ENCODE data around the gene DYSF.

The DYSF gene

DNA sequence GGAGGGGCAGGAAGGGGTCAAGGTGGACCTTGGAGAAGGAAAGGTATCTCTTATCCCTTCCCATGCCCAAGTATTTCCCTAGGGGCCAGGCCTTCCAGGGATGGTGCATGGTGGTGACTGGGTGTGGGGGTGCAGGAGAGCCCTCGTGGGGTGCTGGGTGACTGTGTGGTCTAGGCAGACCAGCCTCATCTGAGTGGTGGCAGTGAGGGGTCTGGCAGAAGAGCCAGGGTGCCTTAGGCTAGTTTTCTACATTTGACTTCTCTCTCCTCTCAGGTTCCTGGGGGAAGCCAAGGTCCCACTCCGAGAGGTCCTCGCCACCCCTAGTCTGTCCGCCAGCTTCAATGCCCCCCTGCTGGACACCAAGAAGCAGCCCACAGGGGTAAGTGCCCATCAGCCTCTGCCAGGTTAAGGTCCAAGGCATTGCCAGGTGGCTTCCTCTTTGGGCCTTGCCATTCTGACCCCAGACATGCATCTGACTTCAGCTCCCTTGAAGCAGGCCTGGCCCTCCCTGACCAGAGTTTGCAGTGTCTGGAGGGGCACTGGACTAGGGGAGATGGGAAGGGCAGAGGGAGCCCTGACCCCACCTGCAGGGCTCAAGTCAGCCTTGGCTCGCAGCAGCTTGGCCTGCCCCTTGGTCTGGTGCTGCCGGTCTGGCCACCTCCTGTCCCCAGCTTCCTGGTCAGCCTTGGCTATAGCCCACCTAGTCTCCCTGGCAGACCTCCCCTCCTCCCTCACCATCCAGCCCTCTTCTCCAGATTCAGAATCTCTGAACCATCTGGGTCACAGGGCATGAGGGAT is 49.8 kb downstream of the DYSF start:
- no peak for DNase-seq (ENCODE audit: low spot score)

DNA sequence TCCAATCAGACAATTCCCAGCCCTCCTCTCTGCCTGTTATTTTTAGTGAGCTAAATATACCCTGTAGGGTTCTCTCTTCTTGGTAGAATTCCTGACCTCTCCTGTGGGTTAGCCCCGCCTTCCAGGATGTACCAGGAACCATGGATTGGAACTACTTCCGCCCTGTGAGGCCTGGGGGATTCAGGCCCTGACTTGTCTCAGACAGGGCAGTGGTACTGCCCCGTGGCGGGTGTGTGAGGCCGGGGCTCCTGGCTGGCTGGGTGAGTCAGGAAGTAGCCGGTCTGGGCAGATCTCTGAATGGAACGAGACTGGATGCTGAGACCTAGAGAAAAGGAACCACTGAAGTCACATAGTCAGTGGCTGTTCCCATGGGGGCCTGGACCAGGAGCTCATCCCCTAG is 50.5 kb downstream of the DYSF start:
- peak; percentile 94 for DNase-seq (ENCODE audit: low spot score)

GRCh38 chr2:71504611-71505010 is 51.2 kb downstream of the DYSF start:
- no peak for DNase-seq (ENCODE audit: low spot score)

DNA sequence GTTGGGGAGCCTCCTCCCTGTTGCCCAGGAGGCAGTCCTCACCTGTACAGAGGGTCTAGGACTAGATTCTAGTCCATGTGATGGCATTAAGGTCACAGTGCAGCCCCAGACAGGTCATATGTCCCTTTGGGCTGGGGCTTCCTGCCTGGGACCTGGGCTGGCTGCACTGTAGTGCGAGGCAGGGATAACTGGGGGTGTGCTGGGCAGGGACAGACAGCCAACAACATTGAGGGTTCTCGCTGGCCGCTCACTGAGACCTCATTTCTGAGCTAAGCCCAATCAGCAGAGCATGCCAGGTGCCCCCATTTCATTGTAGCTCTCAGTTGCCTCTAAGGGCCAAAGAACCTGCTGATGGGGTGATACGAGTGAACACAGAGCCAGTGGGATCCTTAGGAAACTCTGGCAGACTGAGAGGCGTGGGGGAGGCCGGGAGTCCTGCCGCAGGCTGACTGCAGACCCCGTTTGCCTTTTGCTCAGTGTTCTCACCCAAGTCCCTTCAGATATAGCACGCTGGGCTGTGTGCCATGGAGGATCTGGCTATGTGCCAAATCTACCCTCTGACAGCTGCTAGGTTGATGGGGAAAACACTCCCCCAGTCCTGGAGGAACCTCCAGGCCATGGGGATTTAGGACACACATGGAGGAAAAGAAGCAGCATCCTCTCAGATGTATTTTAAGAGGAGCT is 51.9 kb downstream of the DYSF start:
- DNase-seq (ENCODE audit: low spot score), result no peak

DNA sequence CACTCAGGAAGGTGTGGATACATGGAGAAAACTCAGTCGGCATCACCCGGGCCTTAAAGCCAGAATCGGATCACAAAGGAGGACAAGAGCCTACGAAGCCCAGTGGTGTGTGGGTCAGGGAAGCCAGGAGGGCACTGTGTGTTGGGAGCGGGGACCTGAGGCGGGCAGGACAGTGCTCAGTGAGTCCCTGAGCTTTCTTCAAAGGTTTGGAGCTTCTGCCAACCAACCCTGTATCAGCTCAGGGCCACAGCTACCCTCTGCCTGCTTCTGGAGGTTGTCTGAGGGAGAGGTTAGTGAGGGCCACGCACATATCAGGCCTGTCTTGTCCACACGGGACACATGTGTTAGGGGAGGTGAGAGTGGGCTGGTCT is 52.4 kb downstream of the DYSF start:
- DNase-seq (ENCODE audit: low spot score), result no peak

GRCh38 chr2:71506222-71507153 is 53.1 kb downstream of the DYSF start:
- DNase-seq (ENCODE audit: low spot score), result no peak

- no peak for DNase-seq (ENCODE audit: low spot score)
Measured at GRCh38 chr2:71507476-71507875, 54.1 kb downstream of the DYSF start.

GRCh38 chr2:71510196-71510807 is 56.9 kb downstream of the DYSF start:
- DNase-seq (ENCODE audit: low spot score), result peak; percentile 69

DNA sequence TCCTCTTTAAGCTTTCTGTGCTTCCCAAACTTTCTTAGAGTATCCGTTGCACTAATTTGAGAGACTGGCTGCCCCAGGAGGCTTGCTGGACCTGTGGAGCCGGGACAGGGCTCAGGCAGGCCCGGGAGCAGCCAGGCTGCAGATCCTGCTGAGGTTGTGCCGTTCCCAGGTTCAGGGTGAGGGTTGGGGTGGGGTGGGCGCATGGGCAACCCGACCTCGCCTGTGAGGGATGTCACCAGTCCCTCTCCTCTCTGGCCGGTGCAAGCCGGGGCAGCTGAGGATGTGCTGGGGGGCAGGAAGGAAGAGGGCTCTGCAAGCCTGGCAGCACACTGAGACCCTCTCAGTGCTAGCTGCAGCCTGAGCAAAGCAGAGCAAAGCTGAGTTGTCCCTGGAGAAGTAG is 57.6 kb downstream of the DYSF start:
- no peak for DNase-seq (ENCODE audit: low spot score)

DNA sequence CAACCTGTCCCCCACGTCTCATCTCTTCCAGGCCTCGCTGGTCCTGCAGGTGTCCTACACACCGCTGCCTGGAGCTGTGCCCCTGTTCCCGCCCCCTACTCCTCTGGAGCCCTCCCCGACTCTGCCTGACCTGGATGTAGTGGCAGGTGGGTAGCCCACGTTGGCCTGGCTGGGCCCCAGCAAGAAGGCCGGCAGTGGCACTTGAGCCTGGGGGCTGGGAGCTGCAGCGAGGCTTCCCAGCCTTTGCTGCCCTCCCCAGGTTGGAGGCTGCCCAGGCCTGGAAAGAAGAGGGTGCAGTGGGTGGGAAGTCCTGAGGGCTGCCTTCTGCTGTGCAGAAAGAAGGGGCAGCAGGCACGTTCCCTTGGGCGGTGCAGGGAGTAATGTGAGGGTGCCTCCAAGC is 58.4 kb downstream of the DYSF start:
- no peak for DNase-seq (ENCODE audit: low spot score)

DNA sequence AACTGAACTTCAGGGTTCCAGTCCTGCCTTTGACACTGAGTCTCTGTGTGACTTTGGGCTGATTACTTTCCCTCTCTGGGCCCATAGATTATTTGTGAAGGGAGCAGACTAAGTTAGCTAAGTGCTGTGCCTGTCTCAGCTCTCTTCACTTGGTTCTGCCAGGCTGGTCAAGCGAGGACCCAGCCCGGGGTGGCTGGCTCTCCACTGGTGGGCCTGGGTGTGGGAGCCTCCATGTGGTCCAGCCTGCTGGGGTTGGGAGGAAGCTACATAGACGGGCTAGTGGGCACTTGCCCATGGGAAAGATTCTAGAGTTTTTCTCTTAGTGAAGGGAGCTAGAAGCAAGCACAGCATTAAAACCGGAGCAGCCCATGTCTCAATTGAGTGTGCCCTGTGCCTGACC is 59.0 kb downstream of the DYSF start:
- no peak for DNase-seq (ENCODE audit: low spot score)

DNA sequence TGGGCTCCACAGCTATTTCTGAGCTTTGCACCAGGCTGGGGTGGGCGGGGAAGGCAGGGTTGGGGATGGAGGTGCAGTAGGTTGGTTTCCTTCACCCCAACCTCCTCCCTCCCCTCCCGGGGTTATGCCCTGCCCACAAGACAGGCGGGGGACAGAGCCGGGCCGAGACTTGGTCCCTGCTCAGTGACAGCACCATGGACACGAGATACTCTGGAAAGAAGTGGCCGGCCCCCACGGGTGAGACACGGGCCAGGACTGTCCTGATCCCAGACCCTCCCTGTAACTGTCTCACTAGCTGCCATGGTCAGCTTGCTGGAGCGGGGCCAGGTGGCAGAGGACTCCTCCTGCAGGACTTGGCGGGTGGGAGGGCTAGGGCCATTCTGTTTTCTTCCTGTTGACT is 59.7 kb downstream of the DYSF start:
- no peak for DNase-seq (ENCODE audit: low spot score)

- DNase-seq (ENCODE audit: low spot score), result no peak
Measured at GRCh38 chr2:71513721-71514120, 60.4 kb downstream of the DYSF start.

- no peak for DNase-seq (ENCODE audit: low spot score)
Measured at GRCh38 chr2:71516253-71516888, 63.0 kb downstream of the DYSF start.

DNA sequence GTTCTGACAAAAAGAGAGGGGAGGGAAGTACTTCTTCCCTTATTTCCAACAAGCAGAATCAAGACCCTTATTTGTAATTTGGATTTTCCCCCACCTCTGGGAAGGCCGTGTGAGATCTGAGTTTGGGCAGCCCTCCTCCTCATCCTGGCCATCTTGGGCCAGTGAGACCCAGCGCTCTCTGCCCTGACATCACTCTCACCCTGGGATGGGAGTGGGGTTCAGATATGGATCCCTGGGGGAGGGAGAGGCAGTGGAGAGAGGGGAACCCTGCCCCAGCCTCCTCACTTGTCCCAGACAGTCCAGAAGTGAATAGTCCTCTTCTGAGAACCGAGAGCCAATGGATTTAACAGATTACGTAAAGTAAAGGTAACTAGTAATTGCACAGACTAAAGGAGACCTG is 64.5 kb downstream of the DYSF start:
- no peak for DNase-seq (ENCODE audit: low spot score)

DNA sequence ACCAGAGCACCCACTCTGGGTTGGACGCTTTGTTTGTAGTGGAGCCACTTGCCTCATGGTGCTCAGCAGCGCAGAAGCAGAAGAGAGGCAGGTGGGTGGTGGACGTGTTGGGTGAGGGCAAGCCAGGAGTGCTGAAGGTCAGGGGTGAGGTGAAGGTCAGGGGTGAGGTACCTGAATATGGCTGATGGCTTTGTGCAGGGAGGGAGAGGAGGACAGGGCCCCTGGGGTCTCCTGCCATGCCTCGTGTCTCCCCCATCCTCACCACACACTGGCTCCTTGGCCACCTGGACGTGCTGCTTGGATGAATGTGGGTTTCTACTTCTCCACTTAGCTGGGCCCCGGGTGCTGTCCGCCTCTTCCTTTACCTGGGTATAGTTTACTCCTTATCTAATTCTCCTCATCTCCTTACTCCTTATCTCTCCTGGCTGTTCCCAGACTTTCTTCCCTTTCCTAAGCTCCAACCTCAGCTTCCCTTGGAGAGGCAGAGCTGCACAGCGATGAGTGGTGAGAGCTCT is 68.1 kb downstream of the DYSF start:
- no peak for DNase-seq (ENCODE audit: low spot score)

DNA sequence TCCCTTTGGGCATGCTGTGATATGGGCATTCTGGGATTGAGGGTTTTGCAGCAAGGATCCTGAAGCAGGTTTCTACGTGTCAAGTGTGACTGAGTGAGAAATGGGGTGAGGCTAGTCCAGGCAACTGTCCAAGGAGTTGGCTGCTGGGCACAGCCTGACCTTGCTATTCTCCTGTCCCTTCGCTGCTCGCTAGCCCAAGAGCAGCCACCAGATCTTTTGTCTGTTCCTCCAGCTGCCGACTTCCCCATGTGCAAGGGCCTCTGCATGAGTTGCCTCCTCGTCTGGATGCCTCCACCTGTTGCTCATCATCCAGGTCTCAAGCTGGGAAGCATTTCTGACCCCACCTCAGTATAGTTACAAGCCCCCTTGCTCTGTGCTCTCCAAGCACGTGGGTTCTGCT is 71.1 kb downstream of the DYSF start:
- DNase-seq (ENCODE audit: low spot score), result no peak

DNA sequence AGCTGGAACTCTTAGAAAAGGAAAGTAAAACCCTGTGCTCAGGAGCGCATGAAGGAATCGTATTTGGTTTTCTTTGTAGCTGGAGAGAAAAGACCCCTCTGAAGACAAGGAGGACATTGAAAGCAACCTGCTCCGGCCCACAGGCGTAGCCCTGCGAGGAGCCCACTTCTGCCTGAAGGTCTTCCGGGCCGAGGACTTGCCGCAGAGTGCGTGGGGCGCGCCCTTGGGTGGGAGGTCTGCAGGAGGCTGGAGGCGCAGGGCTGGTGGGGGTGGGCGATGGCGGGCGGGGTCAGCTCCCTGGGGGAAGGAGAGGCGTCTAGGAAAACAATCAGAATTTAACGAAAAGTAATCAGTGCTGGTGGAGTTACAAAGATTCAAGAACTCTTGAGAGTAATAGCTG is 72.8 kb downstream of the DYSF start:
- no peak for DNase-seq (ENCODE audit: low spot score)

- DNase-seq (ENCODE audit: low spot score), result no peak
Measured at GRCh38 chr2:71526975-71527374, 73.6 kb downstream of the DYSF start.

DNA sequence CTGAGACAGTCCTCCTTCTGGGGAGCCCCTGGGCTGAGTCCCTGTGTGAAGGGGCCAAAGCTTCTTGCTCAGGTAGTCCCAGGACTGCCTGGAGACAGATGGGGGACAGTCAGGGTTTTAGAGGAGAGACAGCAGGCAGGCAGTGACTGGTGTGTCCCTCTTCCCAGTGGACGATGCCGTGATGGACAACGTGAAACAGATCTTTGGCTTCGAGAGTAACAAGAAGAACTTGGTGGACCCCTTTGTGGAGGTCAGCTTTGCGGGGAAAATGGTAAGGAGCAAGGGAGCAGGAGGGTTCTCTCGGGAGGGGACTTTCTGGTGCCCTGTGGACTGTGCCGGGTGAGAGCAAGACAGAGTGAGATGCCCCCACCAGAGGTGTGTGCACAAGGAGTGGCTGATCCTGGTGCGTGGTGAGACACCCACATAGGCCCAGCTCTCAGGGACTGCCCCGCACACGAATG is 74.8 kb downstream of the DYSF start:
- DNase-seq (ENCODE audit: low spot score), result no peak

GRCh38 chr2:71528749-71529148 is 75.4 kb downstream of the DYSF start:
- DNase-seq (ENCODE audit: low spot score), result no peak

Data from kidney capillary endothelial cell (primary cell).